Lung (tissue), 12 donors: ENCODE data around the gene NRDC. TPM values are rescaled to one million over a fixed set of nuclear protein-coding genes. Genes with fewer than 3 reads are reported as not detected.

Source experiments
- ATAC-seq: fragments of 200-7000 bp; cut with Tn5 transposase; one replicate; pipeline ENCODE4 v1.9.1; 2020; ENCODE audit warnings: moderate number of reproducible peaks; ENCODE audit not compliant: insufficient read depth, low FRiP score
- DNase-seq, 3 donors: peaks; one replicate each; pipeline ENCODE4 v3.0.0-alpha.2; 2013 to 2017
- H3K27ac ChIP-seq, 2 donors: one replicate each; pipeline ENCODE4 v1.5.1; 2013; ENCODE audit warnings: mild to moderate bottlenecking in 2 of 2, moderate library complexity in 2 of 2, control low read depth in 1 of 2, inconsistent platforms in 1 of 2, low read depth in 1 of 2, low read length in 1 of 2
- H3K27me3 ChIP-seq, 3 donors: one replicate each; pipeline ENCODE4 v1.5.1; 2013; ENCODE audit warnings: low read length in 2 of 3; ENCODE audit not compliant: control insufficient read depth in 3 of 3, insufficient read depth in 3 of 3
- H3K36me3 ChIP-seq, 4 donors: one replicate each; pipeline ENCODE4 v1.5.1; 2013; ENCODE audit warnings: low read length in 4 of 4, mild to moderate bottlenecking in 1 of 4, moderate library complexity in 1 of 4; ENCODE audit not compliant: control insufficient read depth in 4 of 4, insufficient read depth in 4 of 4
- H3K4me1 ChIP-seq, 5 donors: one replicate each; pipeline ENCODE4 v1.5.1; 2013; ENCODE audit warnings: low read length in 5 of 5, mild to moderate bottlenecking in 2 of 5, moderate library complexity in 1 of 5; ENCODE audit not compliant: control insufficient read depth in 5 of 5, insufficient read depth in 5 of 5
- H3K4me3 ChIP-seq: one replicate; pipeline ENCODE4 v1.5.1; 2013; ENCODE audit warnings: mild to moderate bottlenecking, control low read depth, moderate library complexity
- H3K9ac ChIP-seq, 2 donors: one replicate each; pipeline ENCODE4 v1.5.1; 2013; ENCODE audit warnings: low read length in 2 of 2, control low read depth in 1 of 2; ENCODE audit not compliant: insufficient read depth in 1 of 2
- H3K9me3 ChIP-seq, 4 donors: one replicate each; pipeline ENCODE4 v1.5.1; 2013; ENCODE audit warnings: low read length in 3 of 4, mild to moderate bottlenecking in 1 of 4, moderate library complexity in 1 of 4; ENCODE audit not compliant: control insufficient read depth in 4 of 4, insufficient read depth in 3 of 4
- WGBS, 2 donors: extraction: QIAGEN DNeasy Blood & Tissue Kit; methylation state at CpG; one replicate each; pipeline ENCODE4 v1.1.7; 2013; 5-methylcytosine and 5-hydroxymethylcytosine counted together
- polyA plus RNA-seq, 2 donors: library from polyadenylated mRNA; stranded (reverse); fragments of 200-250 nt; gene quantifications; one replicate each; pipeline ENCODE4 v1.2.1, GENCODE V29; 2013
- total RNA-seq, 2 donors: library from RNA; depleted of rRNA in 1 of 2; stranded (reverse); fragments of >200 nt in 1 of 2; gene quantifications; one replicate each; pipeline ENCODE4 v1.2.1, GENCODE V29; 2014 to 2021
- TF ChIP-seq, protein P1 (sequence below): IDR thresholded peaks from 2 replicates; pipeline ENCODE4 v1.5.1; 2012; ENCODE audit warnings: mild to moderate bottlenecking; ENCODE audit errors: control extremely low read depth, extremely low read depth
- donor health status: control.
- donor health status: control.
- donor health status: Bipolar disorder and iron deficiency.
- donor health status: healthy.
- donor health status: DM: yes; HTN: yes; CAD: no.

The NRDC gene
- total and polyA plus RNA-seq, 4 donors = 96.2 to 128 (median 105) TPM

DNA sequence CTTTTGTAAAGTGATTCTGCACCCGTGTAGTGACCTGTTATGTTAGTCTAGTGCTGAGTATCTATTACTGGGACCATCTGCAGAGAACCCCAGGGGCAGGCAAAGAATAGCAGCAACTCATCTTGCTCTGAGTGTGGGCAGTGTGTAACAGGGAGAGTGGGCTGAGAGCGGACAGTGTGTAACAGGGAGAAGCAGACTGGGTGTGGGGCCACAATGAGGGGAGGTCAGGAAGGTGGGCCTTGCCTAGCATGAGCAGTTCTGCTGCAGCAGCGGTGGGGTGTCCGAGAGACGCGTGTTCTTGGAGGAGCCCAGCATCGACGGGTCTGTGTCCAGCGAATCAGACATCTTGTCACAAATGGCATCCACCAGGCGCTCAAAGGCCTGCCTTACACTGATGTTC, 41.2 kb upstream of the NRDC start:
- peaks cover 0 to 14% (median 4%) of the 10 kb centered on the region in 3 donors for H3K27me3 ChIP-seq
- H3K36me3 ChIP-seq = no peaks in the 10 kb centered on the region
- H3K9me3 ChIP-seq = no peaks in the 10 kb centered on the region
- DNase-seq (no peak), ATAC-seq (no peak)
- H3K4me1 ChIP-seq = no peaks in the 10 kb centered on the region
- 89 to 97% methylated on average over 10 of the region's 10 CpGs for WGBS, 2 donors
- H3K9ac ChIP-seq = no peak overlapping the region
- no peak overlapping the region for H3K4me3 ChIP-seq
- TF ChIP-seq, protein P1, sequence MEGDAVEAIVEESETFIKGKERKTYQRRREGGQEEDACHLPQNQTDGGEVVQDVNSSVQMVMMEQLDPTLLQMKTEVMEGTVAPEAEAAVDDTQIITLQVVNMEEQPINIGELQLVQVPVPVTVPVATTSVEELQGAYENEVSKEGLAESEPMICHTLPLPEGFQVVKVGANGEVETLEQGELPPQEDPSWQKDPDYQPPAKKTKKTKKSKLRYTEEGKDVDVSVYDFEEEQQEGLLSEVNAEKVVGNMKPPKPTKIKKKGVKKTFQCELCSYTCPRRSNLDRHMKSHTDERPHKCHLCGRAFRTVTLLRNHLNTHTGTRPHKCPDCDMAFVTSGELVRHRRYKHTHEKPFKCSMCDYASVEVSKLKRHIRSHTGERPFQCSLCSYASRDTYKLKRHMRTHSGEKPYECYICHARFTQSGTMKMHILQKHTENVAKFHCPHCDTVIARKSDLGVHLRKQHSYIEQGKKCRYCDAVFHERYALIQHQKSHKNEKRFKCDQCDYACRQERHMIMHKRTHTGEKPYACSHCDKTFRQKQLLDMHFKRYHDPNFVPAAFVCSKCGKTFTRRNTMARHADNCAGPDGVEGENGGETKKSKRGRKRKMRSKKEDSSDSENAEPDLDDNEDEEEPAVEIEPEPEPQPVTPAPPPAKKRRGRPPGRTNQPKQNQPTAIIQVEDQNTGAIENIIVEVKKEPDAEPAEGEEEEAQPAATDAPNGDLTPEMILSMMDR = no peak
- H3K27ac ChIP-seq = no peak overlapping the region

DNA sequence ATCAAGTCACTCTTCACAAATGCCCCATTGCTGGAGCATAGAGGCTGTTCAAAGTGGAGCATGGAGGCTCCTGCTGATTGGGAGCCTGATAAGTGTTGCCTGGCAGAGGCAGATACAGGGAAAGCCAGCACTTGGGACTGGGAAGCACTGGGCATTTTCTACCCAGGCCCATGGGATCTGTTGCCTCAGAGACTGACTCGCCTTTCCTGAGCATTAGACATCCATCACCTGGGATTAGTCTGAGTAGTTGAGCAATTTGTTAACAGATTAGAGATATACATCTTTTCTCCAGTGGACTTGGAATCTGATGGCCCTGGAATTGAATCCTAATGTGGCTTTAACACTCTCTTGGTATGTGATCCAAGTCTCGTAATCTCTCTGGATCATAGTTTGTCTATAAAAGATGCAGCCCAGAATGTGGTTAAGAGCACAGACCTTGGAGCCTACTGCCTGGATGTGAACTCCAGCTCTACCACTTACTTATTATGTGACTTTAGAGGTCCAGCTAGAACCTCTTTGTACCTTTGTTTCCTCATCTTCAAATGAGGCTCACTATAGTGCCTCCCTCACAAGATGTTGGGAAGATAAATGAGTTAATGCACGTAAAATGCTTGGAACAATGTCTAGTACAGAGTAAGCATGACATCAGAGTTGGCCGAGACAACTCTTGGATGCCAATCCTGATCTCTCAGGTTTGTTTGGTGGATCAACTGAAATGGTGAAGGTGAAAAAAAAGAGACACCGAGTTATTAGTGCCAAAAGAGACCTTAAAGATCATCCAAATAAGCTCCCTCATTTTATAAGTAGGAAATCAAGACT, 38.3 kb upstream of the NRDC start:
- no peak for ATAC-seq
- TF ChIP-seq, protein P1 = no peak
- DNase-seq = no peak
- no peaks in the 10 kb centered on the region for H3K4me1 ChIP-seq
- H3K4me3 ChIP-seq = no peak overlapping the region
- 86 to 91% methylated on average over 5 of the region's 5 CpGs for WGBS, 2 donors
- H3K27ac ChIP-seq = no peak overlapping the region
- H3K9me3 ChIP-seq = no peaks in the 10 kb centered on the region
- no peaks in the 10 kb centered on the region for H3K36me3 ChIP-seq
- peaks cover 4 to 8% (median 4%) of the 10 kb centered on the region in 3 donors for H3K27me3 ChIP-seq
- no peak overlapping the region for H3K9ac ChIP-seq

DNA sequence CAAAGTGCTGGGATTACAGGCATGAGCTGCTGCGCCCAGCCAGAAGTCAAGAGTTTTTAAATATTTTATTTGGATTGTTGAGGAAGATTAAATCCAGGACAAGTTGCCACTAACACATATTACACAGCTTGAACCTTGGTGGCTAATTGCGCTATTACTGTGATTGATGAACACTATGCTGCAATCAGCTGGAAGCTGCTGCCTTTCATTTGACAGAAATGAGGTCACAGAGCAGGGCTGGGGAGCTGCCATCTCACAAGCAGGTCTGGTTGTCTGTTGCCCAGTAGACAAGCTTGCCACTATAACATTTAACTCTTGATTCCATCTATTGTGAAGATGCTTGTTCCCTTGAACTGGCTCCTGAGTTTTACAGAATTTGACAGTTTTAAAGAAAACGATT, 37.4 kb upstream of the NRDC start:
- Histone ChIP-seq H3K9ac (no peak overlapping the region), H3K27ac (no peak overlapping the region), H3K4me1 (no peaks in the 10 kb centered on the region), H3K36me3 (no peaks in the 10 kb centered on the region), H3K4me3 (no peak overlapping the region), H3K27me3 (peaks cover 4 to 9% (median 4%) of the 10 kb centered on the region in 3 donors), H3K9me3 (no peaks in the 10 kb centered on the region)
- ATAC-seq (no peak), DNase-seq (no peak)
- 82 to 87% methylated on average over 3 of the region's 3 CpGs for WGBS, 2 donors
- TF ChIP-seq, protein P1 = no peak
